ENCODE data around the gene ACTN4.

The ACTN4 gene

DNA sequence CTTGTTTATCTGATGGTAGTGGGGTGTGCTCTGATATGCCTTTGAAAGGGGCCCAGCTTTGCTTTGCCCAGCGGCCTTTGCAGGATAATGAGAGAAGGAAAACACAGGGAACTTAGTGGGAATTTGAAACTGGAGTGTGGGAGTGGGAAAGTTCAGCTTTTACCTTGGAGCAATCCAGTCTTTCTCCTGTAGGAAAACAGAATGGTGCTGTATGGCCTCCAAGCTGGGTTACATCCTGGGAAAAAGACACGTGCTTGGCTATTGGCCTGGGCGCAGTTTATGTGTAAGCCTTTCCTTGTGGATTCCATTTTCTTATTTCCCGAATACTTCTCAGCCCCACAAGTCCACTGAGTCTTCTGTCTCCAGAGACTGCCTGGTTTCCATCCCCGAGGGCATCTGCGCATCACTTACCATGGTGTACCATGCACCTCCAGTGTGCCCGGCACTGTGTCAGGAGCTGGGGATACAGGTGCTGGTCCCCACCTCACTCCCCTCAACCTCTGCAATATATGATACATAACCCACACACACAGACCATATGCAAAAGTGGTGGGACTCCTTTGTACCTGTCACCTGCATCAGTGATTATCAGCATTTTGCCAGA is 31.5 kb downstream of the ACTN4 start:
- no peak overlapping the region for H3K27ac ChIP-seq
- TF ChIP-seq CTCF (conservative IDR thresholded peaks at IDR 0.05) (no peak), ZFX (IDR thresholded peaks at IDR 0.05) (no peak)

- no peak for TF ChIP-seq ZFX (IDR thresholded peaks at IDR 0.05)
- no peak for TF ChIP-seq CTCF (conservative IDR thresholded peaks at IDR 0.05)
- no peak overlapping the region for H3K27ac ChIP-seq
Observed at GRCh38 chr19:38679839-38680238, 32.4 kb downstream of the ACTN4 start.

- no peak for TF ChIP-seq ZFX (IDR thresholded peaks at IDR 0.05)
- no peak for TF ChIP-seq CTCF (conservative IDR thresholded peaks at IDR 0.05)
- peak overlapping the region; percentile 92 for H3K27ac ChIP-seq
Observed at GRCh38 chr19:38682195-38682867, 34.9 kb downstream of the ACTN4 start.

DNA sequence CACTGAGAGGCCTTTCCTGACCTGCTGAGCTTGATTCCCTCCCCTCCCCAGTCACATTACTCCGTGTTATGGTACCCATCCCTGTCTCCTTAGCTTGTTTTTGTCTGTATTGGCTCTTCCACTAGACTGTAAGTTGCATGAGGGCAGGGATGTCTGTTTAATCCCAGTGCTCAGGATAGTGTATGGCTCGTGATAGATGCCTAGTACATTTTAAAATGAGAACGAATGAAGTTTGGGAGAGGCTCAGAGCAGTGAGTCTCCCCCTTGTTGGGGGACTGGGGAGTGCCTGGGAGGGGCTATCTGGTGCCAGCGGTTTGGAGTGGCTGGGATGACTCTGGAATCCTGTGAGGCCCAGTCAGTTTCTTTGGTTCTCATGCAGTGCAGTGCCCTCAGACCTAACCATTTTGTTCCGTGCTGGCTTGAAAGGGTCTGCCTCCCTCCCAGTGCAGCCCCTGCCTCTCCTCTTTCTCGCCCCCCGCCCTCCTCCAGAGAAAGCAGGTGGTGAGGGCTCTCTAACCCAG is 35.5 kb downstream of the ACTN4 start:
- TF ChIP-seq CTCF (conservative IDR thresholded peaks at IDR 0.05) (no peak), ZFX (IDR thresholded peaks at IDR 0.05) (no peak)
- peak overlapping the region; percentile 92 for H3K27ac ChIP-seq

- TF ChIP-seq CTCF (conservative IDR thresholded peaks at IDR 0.05) (no peak), ZFX (IDR thresholded peaks at IDR 0.05) (no peak)
- peak overlapping the region; percentile 92 for H3K27ac ChIP-seq
Observed at GRCh38 chr19:38683393-38684077, 36.1 kb downstream of the ACTN4 start.

- H3K27ac ChIP-seq = peak overlapping the region; percentile 92
Observed at GRCh38 chr19:38684078-38684861, 36.8 kb downstream of the ACTN4 start.

More at GRCh38 chr19:38684078-38684861, 36.8 kb downstream of the ACTN4 start:
- no peak for TF ChIP-seq CTCF (conservative IDR thresholded peaks at IDR 0.05)
- no peak for TF ChIP-seq ZFX (IDR thresholded peaks at IDR 0.05)

Data from C4-2B (cell line).